HCT116 (cell line): ENCODE results near the gene GCNT2. TPM values are rescaled to one million over a fixed set of nuclear protein-coding genes. Genes with fewer than 3 reads are reported as not detected.

ENCODE experiments used
- ATAC-seq: fragments of 200-7000 bp; cut with Tn5 transposase; 2 replicates; pipeline ENCODE4 v1.9.1; 2020; ENCODE audit warnings: mild to moderate bottlenecking, moderate library complexity
- BruUV-seq: library from RNA; stranded (reverse); fragments of 400-500 nt; replicated peaks from 2 replicates; lab custom pipeline; 2021; lab: Mats Ljungman, UMichigan
- CTCF ChIA-PET: fragments of 300-600 bp; sonication (Branson Sonifier 250); formaldehyde crosslinking; loops from one replicate; lab custom pipeline; 2021; ENCODE audit warnings: antibody characterized with exemption; lab: Charles Lee
- POLR2A ChIA-PET: fragments of 300-600, 350-600 bp; sonication (Branson Sonifier 250); formaldehyde crosslinking; loops from one replicate; lab custom pipeline; 2021; ENCODE audit warnings: antibody characterized with exemption; lab: Charles Lee
- RAD21 ChIA-PET, 2 experiments: fragments of 300-600 bp; sonication (Branson Sonifier 250); formaldehyde crosslinking; loops; one replicate each; lab custom pipeline; 2023; ENCODE audit warnings: low total read pairs in 2 of 2; ENCODE audit not compliant: uncharacterized antibody in 2 of 2, unreplicated experiment in 2 of 2, low non-redundant PET in 1 of 2; lab: Charles Lee
- DNase-seq: peaks from one replicate; pipeline ENCODE4 v3.0.0-alpha.2; 2010; ENCODE audit warnings: low read depth, low spot score
- H2AFZ ChIP-seq: fragments of 200-600 bp; shearing (Covaris generic), sonication (generic); 2 replicates; pipeline ENCODE4 v1.6.1; 2017; ENCODE audit warnings: low read depth, mixed run types, mixed read lengths, antibody characterized with exemption, low read length; ENCODE audit not compliant: poor library complexity, severe bottlenecking
- H3K27ac ChIP-seq: 2 replicates; pipeline ENCODE4 v1.5.1; 2012; ENCODE audit warnings: low read depth, low read length
- H3K27me3 ChIP-seq: fragments of 200-600 bp; sonication (generic); 2 replicates; pipeline ENCODE4 v1.6.1; 2016; ENCODE audit warnings: mixed run types, low read length, mixed read lengths; ENCODE audit not compliant: insufficient read depth
- H3K36me3 ChIP-seq, 2 experiments: fragments of 200-500 bp in 1 of 2; fragments of 200-600 bp in 1 of 2; sonication (Bioruptor generic) in 1 of 2; sonication (generic) in 1 of 2; 2 replicates each; pipeline versions ENCODE4 v1.5.1 to v1.6.1; 2014 to 2016; ENCODE audit warnings: low read length in 2 of 2, inconsistent platforms in 1 of 2, mixed read lengths in 1 of 2, mixed run types in 1 of 2; ENCODE audit not compliant: insufficient read depth in 2 of 2, control insufficient read depth in 1 of 2
- H3K4me1 ChIP-seq, 2 experiments: fragments of 200-600 bp in 1 of 2; sonication (generic) in 1 of 2; 2 replicates each; pipeline versions ENCODE4 v1.5.1 to v1.6.1; 2012 to 2017; ENCODE audit warnings: low read length in 2 of 2, inconsistent platforms in 1 of 2, mild to moderate bottlenecking in 1 of 2, mixed read lengths in 1 of 2, mixed run types in 1 of 2, moderate library complexity in 1 of 2; ENCODE audit not compliant: insufficient read depth in 2 of 2, control insufficient read depth in 1 of 2
- H3K4me2 ChIP-seq: fragments of 200-600 bp; sonication (generic); 2 replicates; pipeline ENCODE4 v1.6.1; 2017; ENCODE audit warnings: mixed run types, low read length, mixed read lengths
- H3K4me3 ChIP-seq, 2 experiments: fragments of 200-600 bp in 1 of 2; sonication (generic) in 1 of 2; replicated peaks in 1 of 2; 2 replicates each; pipeline ENCODE4 v1.5.1; 2011 to 2016; ENCODE audit warnings: low read length in 2 of 2, control low read depth in 1 of 2, low read depth in 1 of 2, mild to moderate bottlenecking in 1 of 2, mixed read lengths in 1 of 2, mixed run types in 1 of 2
- H3K79me2 ChIP-seq: fragments of 200-600 bp; sonication (generic); 2 replicates; pipeline ENCODE4 v1.6.1; 2017; ENCODE audit warnings: mild to moderate bottlenecking, mixed run types, low read length, moderate library complexity, mixed read lengths; ENCODE audit not compliant: insufficient read depth
- H3K9ac ChIP-seq: fragments of 200-600 bp; sonication (generic); 2 replicates; pipeline ENCODE4 v1.6.1; 2016; ENCODE audit warnings: low read length, mixed read lengths
- H3K9me2 ChIP-seq: fragments of 200-600 bp; sonication (generic), shearing (Covaris generic); 2 replicates; pipeline ENCODE4 v1.6.1; 2017; ENCODE audit warnings: mixed run types, mild to moderate bottlenecking, moderate library complexity; ENCODE audit not compliant: insufficient read depth
- H3K9me3 ChIP-seq, 2 experiments: fragments of 200-500 bp in 1 of 2; fragments of 200-600 bp in 1 of 2; sonication (Bioruptor generic) in 1 of 2; sonication (generic) in 1 of 2; 2 replicates each; pipeline ENCODE4 v1.6.1; 2014 to 2017; ENCODE audit warnings: low read length in 2 of 2, mixed read lengths in 2 of 2, inconsistent platforms in 1 of 2, low read depth in 1 of 2, mild to moderate bottlenecking in 1 of 2, mixed run types in 1 of 2, moderate library complexity in 1 of 2; ENCODE audit not compliant: control insufficient read depth in 1 of 2, insufficient read depth in 1 of 2
- H4K20me1 ChIP-seq: fragments of 200-600 bp; sonication (generic), shearing (Covaris generic); 2 replicates; pipeline ENCODE4 v1.6.1; 2017; ENCODE audit warnings: mixed run types, mild to moderate bottlenecking, moderate library complexity; ENCODE audit not compliant: insufficient read depth
- CEBPB ChIP-seq: IDR thresholded peaks from 2 replicates; pipeline ENCODE4 v1.6.1; 2012; ENCODE audit warnings: low read depth
- EZH2 ChIP-seq: fragments of 200-600 bp; sonication (generic); IDR thresholded peaks from 2 replicates; pipeline ENCODE4 v1.6.1; 2017; ENCODE audit warnings: antibody characterized with exemption, mixed run types
- EZH2phosphoT487 ChIP-seq: fragments of 200-600 bp; IDR thresholded peaks from 2 replicates; pipeline ENCODE4 v1.6.1; 2018; ENCODE audit warnings: antibody characterized with exemption, borderline replicate concordance
- FOSL1 ChIP-seq: IDR thresholded peaks from 2 replicates; pipeline ENCODE4 v1.6.1; 2012; ENCODE audit warnings: low read depth
- POLR2A ChIP-seq: IDR thresholded peaks from 2 replicates; pipeline ENCODE4 v1.7.0; 2011; ENCODE audit warnings: borderline replicate concordance; ENCODE audit not compliant: insufficient read depth, insufficient read length; ENCODE audit errors: extremely low read depth
- POLR2AphosphoS5 ChIP-seq: IDR thresholded peaks from 2 replicates; pipeline ENCODE4 v1.6.1; 2011; ENCODE audit warnings: mild to moderate bottlenecking, low read depth, low read length, moderate library complexity
- intact Hi-C: fragments of 100-400 bp; cut with micrococcal nuclease; formaldehyde crosslinking; loops from 2 replicates; pipeline ENCODE4 v1.10.0; 2022
- total RNA-seq: library from RNA; stranded (reverse); gene quantifications from one replicate; pipeline ENCODE4 v1.2.1, GENCODE V29; 2021; ENCODE audit not compliant: unreplicated experiment
- TF ChIP-seq, protein P1 (sequence below): IDR thresholded peaks from 2 replicates; pipeline ENCODE4 v1.6.1; 2011; ENCODE audit warnings: mild to moderate bottlenecking, low read length, moderate library complexity; ENCODE audit not compliant: insufficient replicate concordance; ENCODE audit errors: extremely low read depth

The GCNT2 gene
- total RNA-seq, 1 experiment from 2014 or later: 0.74 TPM

DNA sequence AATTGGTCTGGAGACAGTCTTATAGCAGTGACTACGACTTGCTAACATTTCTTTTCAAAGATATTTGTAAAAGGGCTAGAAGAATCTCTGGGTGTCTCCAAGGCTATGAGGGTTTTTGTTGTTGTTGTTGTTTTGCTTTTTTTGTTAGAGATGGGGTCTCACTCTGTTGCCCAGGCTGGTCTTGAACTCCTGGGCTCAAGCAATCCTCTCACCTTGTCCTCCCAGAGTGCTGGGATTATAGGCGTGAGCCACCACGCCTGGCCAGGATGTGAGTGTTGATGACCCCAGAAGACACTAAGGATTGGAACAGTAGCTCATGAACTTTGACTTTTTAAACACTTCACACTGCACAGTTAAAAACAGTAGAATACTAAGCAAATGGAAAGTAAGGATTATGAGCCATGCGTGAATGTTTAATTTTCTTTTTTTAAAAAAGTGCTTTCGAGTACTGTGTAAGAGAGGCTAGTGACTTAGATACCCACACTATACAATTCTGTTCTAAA lies 76.4 kb downstream of the GCNT2 start (continued):
- TF ChIP-seq FOSL1 (no peak), EZH2phosphoT487 (no peak)
- TF ChIP-seq, protein P1, sequence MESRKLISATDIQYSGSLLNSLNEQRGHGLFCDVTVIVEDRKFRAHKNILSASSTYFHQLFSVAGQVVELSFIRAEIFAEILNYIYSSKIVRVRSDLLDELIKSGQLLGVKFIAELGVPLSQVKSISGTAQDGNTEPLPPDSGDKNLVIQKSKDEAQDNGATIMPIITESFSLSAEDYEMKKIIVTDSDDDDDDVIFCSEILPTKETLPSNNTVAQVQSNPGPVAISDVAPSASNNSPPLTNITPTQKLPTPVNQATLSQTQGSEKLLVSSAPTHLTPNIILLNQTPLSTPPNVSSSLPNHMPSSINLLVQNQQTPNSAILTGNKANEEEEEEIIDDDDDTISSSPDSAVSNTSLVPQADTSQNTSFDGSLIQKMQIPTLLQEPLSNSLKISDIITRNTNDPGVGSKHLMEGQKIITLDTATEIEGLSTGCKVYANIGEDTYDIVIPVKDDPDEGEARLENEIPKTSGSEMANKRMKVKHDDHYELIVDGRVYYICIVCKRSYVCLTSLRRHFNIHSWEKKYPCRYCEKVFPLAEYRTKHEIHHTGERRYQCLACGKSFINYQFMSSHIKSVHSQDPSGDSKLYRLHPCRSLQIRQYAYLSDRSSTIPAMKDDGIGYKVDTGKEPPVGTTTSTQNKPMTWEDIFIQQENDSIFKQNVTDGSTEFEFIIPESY: no peak

DNA sequence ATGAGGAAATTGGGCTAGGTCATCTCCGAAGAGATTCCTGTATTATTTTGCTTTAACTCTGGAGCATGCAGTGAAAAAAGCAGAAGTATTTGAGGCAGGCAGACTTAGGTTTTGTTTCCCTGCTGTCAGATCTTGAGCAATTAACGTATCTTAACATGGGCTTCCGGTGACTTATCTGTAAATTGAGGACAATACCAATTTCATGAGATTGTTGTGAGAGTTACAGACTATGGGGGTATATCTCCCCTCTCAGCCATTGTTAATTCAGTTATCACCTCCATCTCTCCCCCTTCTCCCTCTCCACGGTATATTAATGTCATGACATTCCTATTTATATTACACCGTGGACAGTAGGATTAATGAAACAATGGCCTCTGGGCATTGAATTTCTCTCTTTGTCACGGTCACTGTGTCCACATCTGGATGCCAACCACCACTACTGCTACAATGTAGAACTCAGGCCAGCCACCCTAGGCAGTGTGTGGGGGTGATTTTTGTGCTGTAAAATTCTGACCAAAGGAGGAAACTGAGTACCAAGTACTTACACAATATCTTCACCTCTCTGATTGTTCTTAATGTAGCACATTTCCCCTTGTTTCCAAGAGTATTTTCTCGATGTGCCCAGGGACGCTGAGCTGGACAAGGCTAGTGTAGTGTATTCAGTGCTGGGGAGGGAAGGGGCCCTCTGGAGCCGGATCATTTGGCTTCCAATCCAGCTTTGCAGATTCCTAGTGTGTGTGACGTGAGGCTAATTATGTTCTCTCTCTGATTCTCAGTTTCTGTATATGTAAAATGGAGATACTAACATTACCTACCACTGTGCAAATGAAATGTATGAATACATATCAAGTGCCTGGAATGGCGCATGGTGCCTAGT lies 77.2 kb downstream of the GCNT2 start:
- no peak overlapping the region for H3K4me2 ChIP-seq
- no peaks in the 10 kb centered on the region for H4K20me1 ChIP-seq
- no peak overlapping the region for H3K4me3 ChIP-seq
- no peaks in the 10 kb centered on the region for H3K9me3 ChIP-seq
- no peaks in the 10 kb centered on the region for H3K27me3 ChIP-seq
- no peak overlapping the region for H3K9ac ChIP-seq
- H3K27ac ChIP-seq: no peak overlapping the region
- no peaks in the 10 kb centered on the region for H3K36me3 ChIP-seq
- DNase-seq (no peak), ATAC-seq (no peak)
- BruUV-seq: no TSS peak
- no peaks in the 10 kb centered on the region for H3K79me2 ChIP-seq
- ChIA-PET POLR2A (no interaction called here), CTCF (no interaction called here), RAD21 (no interaction called here)
- H3K4me1 ChIP-seq: peaks cover 0 to 4% of the 10 kb centered on the region in 2 experiments; a peak in 1 of 4 replicates
- H3K9me2 ChIP-seq: no peaks in the 10 kb centered on the region
- TF ChIP-seq POLR2A (no peak), EZH2 (no peak), POLR2AphosphoS5 (no peak), CEBPB (no peak), FOSL1 (no peak)
- TF ChIP-seq, protein P1: no peak
- intact Hi-C loops: no loop called here
- no peak overlapping the region for H2AFZ ChIP-seq
